ENCODE data around the gene ETV6. TPM values are rescaled to one million over a fixed set of nuclear protein-coding genes. Genes with fewer than 3 reads are reported as not detected.

The ETV6 gene
- total and polyA plus RNA-seq, 2 of the 8 experiments (the other 6 are each of a cell fraction or from before 2014, with no cell fraction given): 5.5 to 23.9 TPM

GRCh38 chr12:11624116-11624515 lies 25.4 kb upstream of the ETV6 start:
- Histone ChIP-seq H3K23me2 (ENCODE audit: low read depth, low read length) (no peaks in the 10 kb centered on the region), H3K4ac (replicated peaks; ENCODE audit: insufficient read length, low read depth, low read length) (no peak overlapping the region), H3K18ac (ENCODE audit: extremely low read depth, low read length) (no peak overlapping the region), H4K8ac (ENCODE audit: extremely low read depth, insufficient read depth, low read length) (no peak overlapping the region), H3K36me3 (ENCODE audit: control insufficient read depth in 2 of 4, insufficient read depth in 4 of 4, low read length in 3 of 4) (no peaks in the 10 kb centered on the region; a peak in 1 of 8 replicates), H3K4me2 (ENCODE audit: insufficient read depth in 1 of 2, low read depth in 2 of 2, low read length in 2 of 2) (no peak overlapping the region), H3K4me1 (replicated peaks in 1 of 4; ENCODE audit: control insufficient read depth in 3 of 4, insufficient read depth in 4 of 4, low read length in 3 of 4) (peaks cover 0 to 14% (median 5%) of the 10 kb centered on the region in 4 experiments; a peak in 4 of 7 replicates), H2BK120ac (replicated peaks; ENCODE audit: low read depth, low read length) (no peak overlapping the region), H3K56ac (replicated peaks; ENCODE audit: insufficient read length, low read depth, low read length) (no peak overlapping the region), H4K20me1 (replicated peaks in 1 of 2; ENCODE audit: control insufficient read depth in 1 of 2, insufficient read depth in 2 of 2, low read length in 2 of 2) (no peaks in the 10 kb centered on the region), H2BK12ac (ENCODE audit: low read depth, low read length) (no peak overlapping the region), H2BK5ac (ENCODE audit: low read depth, low read length) (no peak overlapping the region), H2BK15ac (ENCODE audit: low read length) (no peak overlapping the region), H3K23ac (ENCODE audit: insufficient read length) (no peak overlapping the region), H3K9ac (replicated peaks in 1 of 4; ENCODE audit: extremely low read depth in 1 of 4, low read depth in 3 of 4, low read length in 3 of 4) (no peak overlapping the region), H4K5ac (ENCODE audit: insufficient read length, low read depth, low read length) (no peak overlapping the region), H3K14ac (ENCODE audit: insufficient read length) (no peak overlapping the region), H2BK20ac (ENCODE audit: low read length) (no peak overlapping the region), H3K27ac (ENCODE audit: low read depth, low read length) (no peak overlapping the region), H3K79me1 (ENCODE audit: low read depth, low read length) (no peaks in the 10 kb centered on the region), H2AFZ (ENCODE audit: low read length) (no peak overlapping the region), H2AK5ac (ENCODE audit: low read depth, low read length) (no peak overlapping the region), H3K27me3 (replicated peaks in 1 of 4; ENCODE audit: control insufficient read depth in 3 of 4, extremely low read depth in 1 of 4, insufficient read depth in 3 of 4, low read length in 3 of 4) (no peaks in the 10 kb centered on the region), H3K4me3 (ENCODE audit: extremely low read depth in 1 of 4, insufficient read depth in 2 of 4, low read depth in 3 of 4, low read length in 4 of 4) (no peak overlapping the region), H4K91ac (replicated peaks; ENCODE audit: insufficient read length, low read length) (no peak overlapping the region), H3K9me3 (ENCODE audit: insufficient read depth in 2 of 2, low read depth in 1 of 2, low read length in 1 of 2) (no peaks in the 10 kb centered on the region), H3K79me2 (ENCODE audit: control insufficient read depth in 1 of 2, insufficient read depth in 2 of 2, low read length in 2 of 2) (peaks cover 0 to 15% of the 10 kb centered on the region in 2 experiments; a peak in 2 of 4 replicates)
- DNase-seq (ENCODE audit: low read depth in 1 of 2, low spot score in 2 of 2): no peak
- FAIRE-seq: no peak
- ChIA-PET CTCF (ENCODE audit: partially characterized antibody) (interaction anchor here (0.6 to 5.5 kb wide), 11 partner anchors 7 to 442 kb away, joined by 3 to 39 read pairs (median 3); no protein-coding TSS in a partner anchor), POLR2A (ENCODE audit: partially characterized antibody) (interaction anchor here (0.6 to 2.5 kb wide), 9 partner anchors 9 to 185 kb away, joined by 3 to 15 read pairs (median 4); no protein-coding TSS in a partner anchor)
- WGBS, 2 experiments (ENCODE audit: extremely low coverage in 1 of 2, insufficient coverage in 1 of 2, insufficient read length in 1 of 2, insufficient replicate concordance in 2 of 2, low coverage in 1 of 2, low lambda C conversion rate in 2 of 2, missing lambda C conversion rate in 1 of 2): 50% methylated on average over 1 of the region's 1 CpG; no CpG with 5 or more reads in 1 of the 2 experiments
- no peak for TF ChIP-seq BRCA1 (IDR thresholded peaks at IDR 0.05; ENCODE audit: low read depth, low read length)
- TF ChIP-seq POLR2AphosphoS5 (IDR thresholded peaks at IDR 0.05; ENCODE audit: low read depth, low read length): no peak
- no peak for TF ChIP-seq SIRT6 (IDR thresholded peaks at IDR 0.05; ENCODE audit: low read length)
- TF ChIP-seq POLR2A (IDR thresholded peaks at IDR 0.05; ENCODE audit: control extremely low read depth in 1 of 2, low read depth in 2 of 2, low read length in 2 of 2): no peak
- no peak for TF ChIP-seq PHF8 (conservative IDR thresholded peaks at IDR 0.05; ENCODE audit: low read depth, low read length)
- no peak for TF ChIP-seq POU5F1 (IDR thresholded peaks at IDR 0.05; ENCODE audit: low read depth, low read length)
- no peak for TF ChIP-seq CBX8 (IDR thresholded peaks at IDR 0.05; ENCODE audit: borderline replicate concordance, low read depth, low read length)
- no peak for TF ChIP-seq CBX5 (IDR thresholded peaks at IDR 0.05; ENCODE audit: low read depth, low read length)
- no peak for TF ChIP-seq SP2 (IDR thresholded peaks at IDR 0.05; ENCODE audit: low read length)
- no peak for TF ChIP-seq HDAC2 (IDR thresholded peaks at IDR 0.05; ENCODE audit: borderline replicate concordance in 1 of 2, low read depth in 2 of 2, low read length in 2 of 2)
- no peak for TF ChIP-seq USF2 (IDR thresholded peaks at IDR 0.05; ENCODE audit: low read length)
- TF ChIP-seq EZH2 (IDR thresholded peaks at IDR 0.05; ENCODE audit: low read depth, low read length, severe bottlenecking): no peak

Data from H1 (cell line).